Keratinocyte (primary cell): Measurements from ENCODE around the gene MOCS1. TPM values are rescaled to one million over a fixed set of nuclear protein-coding genes. Genes with fewer than 3 reads are reported as not detected.

Source experiments
- DNase-seq: peaks from one replicate; pipeline ENCODE4 v3.0.0-alpha.2; 2011; ENCODE audit warnings: low read depth, missing footprints, low spot score
- FAIRE-seq: peaks from 2 replicates; lab custom pipeline; 2011; peaks lifted over from hg19 to GRCh38; lab: Jason Lieb, UNC
- H2AFZ ChIP-seq: 2 replicates; pipeline ENCODE4 v1.6.0; 2012; ENCODE audit warnings: low read length, control low read depth, inconsistent platforms; ENCODE audit not compliant: control insufficient read depth
- H3K27ac ChIP-seq: 2 replicates; pipeline ENCODE4 v1.5.1; 2011; ENCODE audit warnings: low read length; ENCODE audit not compliant: control insufficient read depth, insufficient read depth
- H3K27me3 ChIP-seq: 3 replicates; pipeline ENCODE4 v1.6.0; 2011; ENCODE audit warnings: low read length; ENCODE audit not compliant: control insufficient read depth, insufficient read depth; ENCODE audit errors: extremely low read depth
- H3K36me3 ChIP-seq, 2 experiments: 2 replicates in 1 of 2; 3 replicates in 1 of 2; pipeline ENCODE4 v1.5.1; 2011; ENCODE audit warnings: low read length in 2 of 2, mild to moderate bottlenecking in 1 of 2; ENCODE audit not compliant: control insufficient read depth in 2 of 2, insufficient read depth in 2 of 2; ENCODE audit errors: extremely low read depth in 1 of 2
- H3K4me1 ChIP-seq: 3 replicates; pipeline ENCODE4 v1.5.1; 2011; ENCODE audit warnings: low read length; ENCODE audit not compliant: control insufficient read depth, insufficient read depth; ENCODE audit errors: extremely low read depth
- H3K4me2 ChIP-seq: 3 replicates; pipeline ENCODE4 v1.6.0; 2011; ENCODE audit warnings: low read depth, low read length; ENCODE audit not compliant: control insufficient read depth, insufficient read depth; ENCODE audit errors: extremely low read depth
- H3K4me3 ChIP-seq, 3 experiments: fragments of 200-600 bp in 1 of 3; sonication (generic) in 1 of 3; 2 replicates in 2 of 3; 3 replicates in 1 of 3; pipeline ENCODE4 v1.5.1; 2011 to 2016; ENCODE audit warnings: low read length in 3 of 3, mild to moderate bottlenecking in 3 of 3, control low read depth in 2 of 3, inconsistent platforms in 1 of 3, low read depth in 1 of 3, mixed read lengths in 1 of 3, mixed run types in 1 of 3, moderate library complexity in 1 of 3; ENCODE audit not compliant: control insufficient read depth in 2 of 3, insufficient read depth in 2 of 3; ENCODE audit errors: extremely low read depth in 1 of 3
- H3K79me2 ChIP-seq: 2 replicates; pipeline ENCODE4 v1.6.0; 2012; ENCODE audit warnings: low read length; ENCODE audit not compliant: control insufficient read depth, insufficient read depth
- H3K9ac ChIP-seq: 3 replicates; pipeline ENCODE4 v1.6.0; 2011; ENCODE audit warnings: low read length; ENCODE audit not compliant: control insufficient read depth, insufficient read depth; ENCODE audit errors: extremely low read depth
- H3K9me1 ChIP-seq: 3 replicates; pipeline ENCODE4 v1.6.0; 2011; ENCODE audit warnings: low read length; ENCODE audit not compliant: control insufficient read depth, insufficient read depth; ENCODE audit errors: extremely low read depth
- H3K9me3 ChIP-seq: 2 replicates; pipeline ENCODE4 v1.5.1; 2012; ENCODE audit warnings: low read depth, low read length; ENCODE audit not compliant: control insufficient read depth
- H4K20me1 ChIP-seq: 3 replicates; pipeline ENCODE4 v1.6.0; 2011; ENCODE audit warnings: low read length; ENCODE audit not compliant: control insufficient read depth, insufficient read depth; ENCODE audit errors: extremely low read depth
- EZH2 ChIP-seq: IDR thresholded peaks from one replicate; pipeline ENCODE4 v1.6.1; 2012; ENCODE audit warnings: inconsistent platforms, mild to moderate bottlenecking, low read length, moderate library complexity
- dilution Hi-C: fragments of 300-500 bp; cut with MboI; formaldehyde crosslinking; loops from one replicate; pipeline ENCODE4 v1.7.0; 2020; ENCODE audit warnings: low sequenced_read_pairs; ENCODE audit not compliant: extremely low pct_ligation_motif_present
- polyA plus RNA-seq, 5 experiments: library from polyadenylated mRNA; depleted of rRNA in 3 of 5; stranded (reverse) in 3 of 5; stranded (forward) in 1 of 5; unstranded in 1 of 5; fragments of >200 nt; gene quantifications; 1 replicate in 1 of 5; 2 replicates in 3 of 5; 3 replicates in 1 of 5; pipeline versions ENCODE4 v1.2.1 to v1.2.3, GENCODE V29; 2011 to 2012; ENCODE audit warnings: missing spikeins in 2 of 5, low read depth in 1 of 5, low replicate concordance in 1 of 5
- TF ChIP-seq, protein P1 (sequence below), 3 experiments: IDR thresholded peaks in 1 of 3; conservative IDR thresholded peaks in 1 of 3; optimal IDR thresholded peaks in 1 of 3; 2 replicates in 2 of 3; 3 replicates in 1 of 3; pipeline versions ENCODE3 to v1.5.1; 2011; ENCODE audit warnings: low read length in 3 of 3, mild to moderate bottlenecking in 3 of 3, moderate library complexity in 2 of 3, control low read depth in 1 of 3, inconsistent platforms in 1 of 3; ENCODE audit not compliant: insufficient read depth in 2 of 3; ENCODE audit errors: extremely low read depth in 1 of 3

MOCS1 gene
- polyA plus RNA-seq, 1 donor (not counting 4 experiments of a cell fraction or from before 2014, with no cell fraction given) = 2.2 TPM

DNA sequence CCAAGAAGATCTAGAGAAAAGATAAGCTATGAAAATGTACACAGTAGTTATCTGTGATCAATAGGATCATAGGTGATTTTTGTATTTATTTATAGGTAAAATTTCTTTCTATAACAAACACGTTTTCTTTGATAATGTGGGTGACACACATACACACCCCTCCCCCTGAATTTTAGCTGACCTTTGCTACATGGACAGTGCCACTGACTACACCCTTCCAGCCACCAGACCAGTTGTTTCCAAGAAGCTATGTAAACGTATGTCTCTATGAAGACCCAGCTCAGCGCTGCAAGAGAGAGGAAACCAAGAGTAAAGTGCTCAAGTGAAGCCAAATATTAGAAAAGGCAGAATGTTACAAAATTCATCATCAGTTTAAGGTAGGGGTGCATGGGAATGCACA, 16.3 kb downstream of the MOCS1 start:
- Histone ChIP-seq H3K9me3 (no peaks in the 10 kb centered on the region), H4K20me1 (no peaks in the 10 kb centered on the region), H3K4me2 (no peak overlapping the region), H3K27me3 (no peaks in the 10 kb centered on the region), H2AFZ (no peak overlapping the region), H3K4me1 (peaks cover under 1% of the 10 kb centered on the region), H3K36me3 (peaks cover 0 to 2% of the 10 kb centered on the region in 2 experiments), H3K27ac (no peak overlapping the region), H3K9ac (no peak overlapping the region), H3K79me2 (no peaks in the 10 kb centered on the region), H3K4me3 (no peak overlapping the region), H3K9me1 (no peaks in the 10 kb centered on the region)
- DNase-seq (no peak), FAIRE-seq (no peak)
- TF ChIP-seq, protein P1, sequence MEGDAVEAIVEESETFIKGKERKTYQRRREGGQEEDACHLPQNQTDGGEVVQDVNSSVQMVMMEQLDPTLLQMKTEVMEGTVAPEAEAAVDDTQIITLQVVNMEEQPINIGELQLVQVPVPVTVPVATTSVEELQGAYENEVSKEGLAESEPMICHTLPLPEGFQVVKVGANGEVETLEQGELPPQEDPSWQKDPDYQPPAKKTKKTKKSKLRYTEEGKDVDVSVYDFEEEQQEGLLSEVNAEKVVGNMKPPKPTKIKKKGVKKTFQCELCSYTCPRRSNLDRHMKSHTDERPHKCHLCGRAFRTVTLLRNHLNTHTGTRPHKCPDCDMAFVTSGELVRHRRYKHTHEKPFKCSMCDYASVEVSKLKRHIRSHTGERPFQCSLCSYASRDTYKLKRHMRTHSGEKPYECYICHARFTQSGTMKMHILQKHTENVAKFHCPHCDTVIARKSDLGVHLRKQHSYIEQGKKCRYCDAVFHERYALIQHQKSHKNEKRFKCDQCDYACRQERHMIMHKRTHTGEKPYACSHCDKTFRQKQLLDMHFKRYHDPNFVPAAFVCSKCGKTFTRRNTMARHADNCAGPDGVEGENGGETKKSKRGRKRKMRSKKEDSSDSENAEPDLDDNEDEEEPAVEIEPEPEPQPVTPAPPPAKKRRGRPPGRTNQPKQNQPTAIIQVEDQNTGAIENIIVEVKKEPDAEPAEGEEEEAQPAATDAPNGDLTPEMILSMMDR (optimal IDR thresholded peaks at IDR 0.05 in 1 of 3, IDR thresholded peaks at IDR 0.05 in 1 of 3, conservative IDR thresholded peaks at IDR 0.05 in 1 of 3; ENCODE audit: extremely low read depth in 1 of 3, insufficient read depth in 2 of 3, low read length in 3 of 3) = no peak
- no peak for TF ChIP-seq EZH2
- dilution Hi-C loops = no loop called here

DNA sequence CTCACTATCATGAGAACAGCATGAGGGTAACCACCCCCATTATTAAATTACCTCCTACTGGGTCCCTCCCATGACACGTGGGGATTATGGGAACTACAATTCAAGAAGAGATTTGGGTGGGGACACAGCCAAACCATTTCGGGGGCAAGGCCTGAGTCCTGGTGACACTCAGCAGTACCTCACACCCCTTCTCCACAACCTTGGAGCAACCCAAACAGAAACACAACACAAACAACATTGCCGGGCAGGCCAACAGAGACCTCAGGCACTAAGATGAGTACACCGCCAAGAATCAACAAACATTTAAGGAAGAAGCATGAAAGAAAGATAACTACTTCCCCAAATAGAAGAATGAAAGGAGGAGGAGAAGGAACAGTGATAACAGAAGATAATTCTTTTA, 16.9 kb downstream of the MOCS1 start:
- H3K9ac ChIP-seq = no peak overlapping the region
- FAIRE-seq = no peak
- no peak for TF ChIP-seq EZH2
- TF ChIP-seq, protein P1 (optimal IDR thresholded peaks at IDR 0.05 in 1 of 3, IDR thresholded peaks at IDR 0.05 in 1 of 3, conservative IDR thresholded peaks at IDR 0.05 in 1 of 3; ENCODE audit: extremely low read depth in 1 of 3, insufficient read depth in 2 of 3, low read length in 3 of 3) = no peak

More for the DNA sequence above, 16.9 kb downstream of the MOCS1 start:
- no peaks in the 10 kb centered on the region for H4K20me1 ChIP-seq
- H2AFZ ChIP-seq = no peak overlapping the region
- no peak overlapping the region for H3K27ac ChIP-seq
- no peaks in the 10 kb centered on the region for H3K4me1 ChIP-seq
- dilution Hi-C loops = no loop called here
- H3K9me1 ChIP-seq = no peaks in the 10 kb centered on the region
- H3K4me2 ChIP-seq = no peak overlapping the region
- peaks cover 0 to 2% of the 10 kb centered on the region in 2 experiments for H3K36me3 ChIP-seq
- H3K79me2 ChIP-seq = no peaks in the 10 kb centered on the region
- no peaks in the 10 kb centered on the region for H3K9me3 ChIP-seq
- no peak overlapping the region for H3K4me3 ChIP-seq
- H3K27me3 ChIP-seq = no peaks in the 10 kb centered on the region
- no peak for DNase-seq
